GM18502 (cell line): ENCODE results near the gene CASP8.
"Not testable (repeated sequence)": the region's sequence is repeated elsewhere in the genome, so short reads cannot be mapped to it uniquely, and the experiment has no call there.

Experiments
- ATAC-seq: cut with Tn5 transposase; IDR thresholded peaks from one replicate; pipeline ENCODE4 v1.9.1; 2021; ENCODE audit warnings: mild to moderate bottlenecking; ENCODE audit not compliant: unreplicated experiment, poor library complexity

The CASP8 gene

DNA sequence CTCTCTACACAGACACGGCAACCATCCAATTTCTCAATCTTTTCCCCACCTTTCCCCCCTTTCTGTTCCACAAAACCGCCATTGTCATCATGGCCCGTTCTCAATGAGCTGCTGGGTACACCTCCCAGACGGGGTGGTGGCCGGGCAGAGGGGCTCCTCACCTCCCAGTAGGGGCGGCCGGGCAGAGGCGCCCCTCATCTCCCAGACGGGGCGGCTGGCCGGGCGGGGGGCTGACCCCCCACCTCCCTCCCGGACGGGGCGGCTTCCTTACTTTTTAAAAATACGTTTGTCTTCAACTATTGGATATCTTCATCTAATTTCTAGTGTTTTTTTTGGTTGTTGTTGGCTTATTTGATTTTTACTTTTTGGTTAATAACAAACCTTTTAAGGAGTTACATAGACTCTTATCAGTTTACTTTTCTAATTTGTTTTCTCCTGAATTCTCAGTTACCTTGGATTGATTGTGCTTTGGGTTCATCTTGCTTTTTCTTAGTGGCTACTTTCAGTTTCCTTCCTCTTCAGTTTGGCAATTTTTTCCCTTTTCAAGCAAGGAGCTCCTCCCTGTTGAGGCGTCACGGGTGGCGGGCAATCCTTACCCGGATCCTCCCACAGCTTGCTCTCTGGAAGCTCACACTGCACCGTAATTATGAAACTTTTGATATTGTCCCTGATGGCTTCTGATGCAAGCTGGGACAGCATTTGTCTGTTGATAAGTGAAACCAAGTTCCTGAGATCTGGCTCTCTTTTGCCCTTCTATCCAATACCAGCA, 21.0 kb upstream of the CASP8 start:
- not testable (repeated sequence) for ATAC-seq

DNA sequence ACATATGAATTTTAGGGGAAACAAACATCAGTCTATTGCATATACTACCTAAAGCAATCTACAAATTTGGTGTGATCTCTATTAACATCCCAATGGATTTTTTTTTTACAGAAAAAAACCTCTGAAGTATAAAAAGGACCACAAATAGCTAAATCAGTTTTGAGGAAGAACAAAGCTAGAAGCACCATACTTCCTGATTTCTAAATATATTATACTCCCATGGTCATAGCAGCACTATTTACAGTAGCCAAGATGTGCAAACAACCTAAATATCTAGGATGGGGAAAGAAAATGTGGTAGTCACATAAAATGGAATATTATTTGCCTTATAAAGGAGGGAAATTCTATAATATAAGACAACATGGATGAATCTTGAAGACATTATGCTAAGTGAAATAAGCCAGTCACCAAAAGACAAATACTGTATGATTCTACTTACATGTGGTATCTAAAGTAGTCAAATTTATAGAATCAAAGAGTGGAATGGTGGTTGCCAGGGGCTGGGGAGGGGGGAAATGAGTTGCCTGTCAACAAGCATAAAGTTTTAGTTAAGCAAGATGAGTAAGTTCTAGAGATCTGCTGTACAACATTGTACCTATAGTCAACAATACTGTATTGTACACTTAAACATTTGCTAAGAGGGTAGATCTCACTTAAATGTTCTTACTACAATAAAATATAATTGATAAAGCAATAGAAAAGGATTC, 17.6 kb upstream of the CASP8 start:
- no peak for ATAC-seq

DNA sequence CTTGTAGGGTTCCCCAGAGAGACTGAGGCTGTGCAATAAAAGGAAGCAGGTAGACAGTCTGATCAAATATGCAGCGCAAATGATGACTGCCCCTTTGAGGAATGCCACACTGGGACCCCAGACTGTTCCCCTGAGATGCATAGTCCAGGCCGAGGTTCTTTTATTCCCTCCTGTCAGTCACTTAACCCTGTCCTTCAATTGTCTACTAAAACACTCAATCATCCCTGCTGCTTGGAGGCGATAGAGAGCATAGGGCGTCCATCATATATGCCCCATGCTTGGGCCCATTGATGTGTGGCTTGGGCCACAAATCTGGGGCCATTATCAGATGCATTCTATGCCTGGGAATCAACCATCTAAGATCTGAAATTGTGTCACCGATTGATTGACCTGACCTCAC, 15.5 kb upstream of the CASP8 start:
- ATAC-seq: no peak

DNA sequence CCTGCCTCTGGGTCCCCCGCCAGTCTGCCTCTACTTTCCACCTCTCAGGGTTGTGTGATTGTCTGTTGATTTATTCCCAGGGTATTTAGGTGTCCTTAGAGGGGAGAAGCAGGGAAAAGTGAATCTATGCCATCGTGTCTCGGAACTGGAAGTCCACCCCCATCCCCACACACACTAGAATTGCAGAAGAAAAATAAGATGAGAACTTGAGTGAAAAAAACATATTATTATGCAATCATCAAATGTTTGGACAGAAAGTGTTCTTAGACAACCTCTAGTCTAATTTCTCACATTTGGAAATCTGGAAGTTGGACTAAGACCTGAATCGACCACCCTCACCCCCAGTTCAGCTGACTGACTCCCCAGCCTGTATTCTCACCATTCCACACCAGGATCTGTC, 14.1 kb upstream of the CASP8 start:
- ATAC-seq: no peak

DNA sequence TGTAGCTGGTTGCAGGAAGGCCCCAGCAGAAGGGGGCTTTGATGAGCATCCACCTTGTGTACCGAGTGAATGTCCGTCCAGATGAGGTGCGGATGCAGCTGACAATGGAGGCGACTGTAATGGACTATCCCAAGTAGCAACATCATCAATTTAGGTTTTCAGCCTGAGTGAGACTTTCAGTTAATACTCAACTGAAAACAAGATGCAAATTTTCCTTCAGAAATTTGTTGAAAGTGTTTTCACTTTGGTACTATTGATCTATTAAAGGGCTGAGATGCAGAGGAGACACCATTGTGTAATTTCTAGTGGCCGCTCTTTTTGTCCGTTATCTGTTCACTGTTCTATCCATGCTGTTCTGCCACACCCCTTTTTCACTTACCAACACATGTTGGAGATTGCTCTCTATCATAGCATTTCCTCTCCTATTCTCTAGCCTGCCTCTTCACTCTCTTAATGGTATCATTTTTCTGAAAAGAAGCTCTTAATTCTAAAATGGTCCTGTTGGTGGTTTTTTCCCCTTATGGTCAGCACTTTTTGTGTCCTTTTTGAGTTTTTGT, 12.0 kb upstream of the CASP8 start:
- ATAC-seq: no peak

DNA sequence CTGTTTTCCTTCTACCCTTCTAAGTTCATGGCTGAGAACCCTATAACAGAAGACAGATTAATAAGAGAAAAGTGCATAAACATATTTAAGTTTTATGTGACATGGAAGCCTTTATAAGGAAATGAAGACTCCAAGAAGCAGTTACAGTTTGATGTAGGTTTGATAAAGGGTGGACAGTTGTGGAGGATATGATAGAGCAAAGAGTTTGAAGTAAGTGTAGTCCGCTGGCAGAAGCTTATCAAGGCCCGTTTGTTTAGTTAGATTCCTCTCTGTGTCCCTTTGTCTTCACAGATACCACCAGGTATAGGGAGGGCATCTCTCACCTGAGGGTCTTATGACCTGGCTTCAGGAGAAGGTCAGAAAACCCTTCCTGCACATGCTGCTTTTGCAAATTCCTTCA, 10.4 kb upstream of the CASP8 start:
- no peak for ATAC-seq

DNA sequence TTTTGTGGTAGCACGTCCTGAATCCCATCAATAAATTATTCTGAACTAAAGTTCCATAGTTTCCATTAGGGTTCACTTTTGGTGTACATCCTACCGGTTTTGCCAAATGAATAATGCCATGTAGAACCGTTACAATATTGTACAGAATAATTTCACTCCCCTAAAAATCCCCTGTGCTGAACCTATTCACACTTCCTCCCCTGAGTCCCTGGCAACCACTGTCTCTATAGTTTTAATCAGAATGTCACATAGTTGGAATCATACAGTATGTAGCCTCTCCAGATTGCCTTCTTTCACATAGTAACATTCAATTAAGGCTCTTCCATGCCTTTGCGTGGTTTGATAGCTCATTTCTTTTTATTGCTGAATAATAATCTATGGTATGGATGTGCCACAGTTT, 9.6 kb upstream of the CASP8 start:
- ATAC-seq: no peak

DNA sequence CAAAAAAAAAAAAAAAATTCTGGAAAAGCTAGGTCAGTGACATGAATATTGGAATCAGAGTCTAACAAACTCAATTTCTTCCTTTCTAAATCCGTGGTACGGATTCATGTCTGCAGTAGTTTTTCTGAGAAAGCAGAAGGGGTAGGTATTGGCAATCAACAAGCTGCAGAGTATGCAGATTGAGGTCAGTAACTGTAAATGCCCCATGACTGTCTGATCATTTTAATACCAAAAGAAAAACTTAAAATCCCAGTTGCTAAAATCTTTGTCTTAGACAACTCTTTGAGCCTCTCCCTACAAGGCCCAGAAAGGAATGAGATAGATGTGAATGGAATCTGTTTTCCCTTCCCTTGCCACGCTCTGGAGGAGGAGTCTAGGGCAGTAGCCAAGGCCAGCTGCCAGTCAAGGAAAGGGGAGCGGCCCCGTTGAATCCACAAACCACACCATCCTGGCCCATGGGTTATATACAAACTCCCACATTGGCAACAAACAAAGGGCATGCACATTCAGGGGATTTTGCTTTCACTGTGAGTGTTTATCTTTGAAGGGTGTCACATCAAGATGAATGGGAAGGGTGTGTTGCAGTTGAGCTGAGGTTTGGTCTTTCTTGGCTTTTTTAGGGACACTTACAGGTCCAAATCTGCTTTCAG, 6.1 kb upstream of the CASP8 start:
- ATAC-seq: no peak

DNA sequence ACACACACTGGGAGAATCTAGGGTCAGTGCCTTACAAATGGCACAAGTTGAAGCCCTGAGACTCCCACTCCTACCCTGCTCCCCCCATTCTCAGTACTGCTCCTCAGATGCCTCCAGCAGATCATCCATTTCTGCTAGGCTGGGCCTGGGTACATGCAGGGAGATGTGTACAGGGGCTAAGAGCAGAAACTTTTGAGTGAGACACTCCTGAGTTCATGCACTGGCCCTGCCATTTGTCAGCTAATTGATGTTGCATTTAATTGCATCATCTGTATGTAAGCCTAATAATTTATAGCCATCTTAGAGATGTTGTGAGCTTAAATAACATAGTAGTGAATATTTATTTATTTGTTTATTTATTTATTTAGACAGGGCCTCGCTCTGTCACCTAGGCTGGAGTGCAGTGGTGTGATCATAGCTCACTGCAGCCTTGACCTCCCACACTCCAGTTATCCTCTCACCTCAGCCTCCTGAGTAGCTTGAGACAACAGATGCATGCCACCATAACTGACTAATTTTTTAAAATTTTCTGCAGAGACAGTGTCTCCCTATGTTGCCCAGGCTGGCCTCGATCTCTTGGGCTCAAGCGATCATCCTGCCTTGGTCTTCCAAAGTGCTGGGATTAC, 4.8 kb upstream of the CASP8 start:
- no peak for ATAC-seq

DNA sequence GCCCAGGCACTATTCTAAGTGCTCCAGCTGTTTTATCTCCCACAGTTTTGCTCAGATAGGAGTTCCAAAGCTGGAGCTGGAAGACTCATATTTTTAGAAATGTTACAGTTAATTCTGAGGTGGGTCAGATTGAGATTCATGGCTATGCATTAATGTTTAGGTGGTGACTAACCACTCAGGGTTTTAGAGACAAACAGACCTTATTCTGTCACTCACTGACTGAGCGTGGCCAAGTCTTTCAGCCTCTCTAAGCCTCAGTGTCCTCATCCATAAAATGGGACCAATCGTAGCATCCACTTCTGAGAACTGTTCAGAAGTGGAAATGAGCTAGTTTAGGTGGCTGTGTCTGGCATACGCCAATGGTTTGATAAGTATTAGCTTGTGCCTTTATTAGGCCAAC, 4.3 kb upstream of the CASP8 start:
- ATAC-seq: no peak

DNA sequence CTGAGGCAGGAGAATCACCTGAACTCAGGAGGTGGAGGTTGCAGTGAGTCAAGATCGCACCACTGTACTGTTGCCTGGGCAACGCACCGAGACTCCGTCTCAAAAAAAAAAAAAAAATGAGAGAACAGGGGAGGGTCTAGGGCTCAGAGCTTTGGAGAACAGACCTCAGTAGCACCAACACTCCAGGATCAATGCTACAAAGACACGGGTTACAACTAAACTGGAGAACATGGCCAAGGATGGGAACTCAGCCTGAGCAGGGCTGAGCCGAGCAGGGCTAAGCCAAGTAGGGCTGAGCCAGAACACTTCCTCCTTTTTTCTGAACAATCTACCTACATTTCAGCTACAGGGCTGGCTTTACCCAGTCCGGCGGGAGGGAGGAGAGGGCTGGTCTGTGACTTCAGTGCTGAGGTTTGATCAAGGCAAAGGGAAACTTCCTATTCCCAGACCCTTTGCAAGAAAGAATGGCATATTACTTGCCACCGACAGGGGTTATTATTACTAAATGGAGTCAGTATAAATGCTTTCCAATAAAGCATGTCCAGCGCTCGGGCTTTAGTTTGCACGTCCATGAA, 2.9 kb upstream of the CASP8 start:
- peak; percentile 53 for ATAC-seq

DNA sequence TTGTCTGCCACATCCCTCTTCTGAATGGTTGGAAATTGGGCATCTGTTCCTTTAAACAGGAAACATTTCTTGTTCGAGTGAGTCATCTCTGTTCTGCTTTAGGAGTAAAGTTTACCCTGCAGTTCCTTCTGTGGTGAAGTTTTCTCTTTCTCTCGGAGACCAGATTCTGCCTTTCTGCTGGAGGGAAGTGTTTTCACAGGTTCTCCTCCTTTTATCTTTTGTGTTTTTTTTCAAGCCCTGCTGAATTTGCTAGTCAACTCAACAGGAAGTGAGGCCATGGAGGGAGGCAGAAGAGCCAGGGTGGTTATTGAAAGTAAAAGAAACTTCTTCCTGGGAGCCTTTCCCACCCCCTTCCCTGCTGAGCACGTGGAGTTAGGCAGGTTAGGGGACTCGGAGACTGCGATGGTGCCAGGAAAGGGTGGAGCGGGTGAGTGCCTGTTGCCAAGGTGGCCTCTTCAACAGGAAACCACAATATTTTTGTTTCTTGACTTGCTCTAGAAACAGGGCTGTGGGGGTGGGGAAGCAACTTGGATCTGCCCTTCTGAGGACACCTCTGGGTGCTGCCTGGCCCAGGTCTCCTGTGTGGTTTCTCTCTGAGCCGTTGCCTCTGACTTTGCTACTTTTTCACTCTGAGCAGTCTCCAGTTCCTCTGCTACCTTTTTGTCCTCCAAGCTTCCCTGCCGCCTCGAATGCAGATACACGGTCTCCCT, 2.2 kb upstream of the CASP8 start:
- peak; percentile 73 for ATAC-seq

DNA sequence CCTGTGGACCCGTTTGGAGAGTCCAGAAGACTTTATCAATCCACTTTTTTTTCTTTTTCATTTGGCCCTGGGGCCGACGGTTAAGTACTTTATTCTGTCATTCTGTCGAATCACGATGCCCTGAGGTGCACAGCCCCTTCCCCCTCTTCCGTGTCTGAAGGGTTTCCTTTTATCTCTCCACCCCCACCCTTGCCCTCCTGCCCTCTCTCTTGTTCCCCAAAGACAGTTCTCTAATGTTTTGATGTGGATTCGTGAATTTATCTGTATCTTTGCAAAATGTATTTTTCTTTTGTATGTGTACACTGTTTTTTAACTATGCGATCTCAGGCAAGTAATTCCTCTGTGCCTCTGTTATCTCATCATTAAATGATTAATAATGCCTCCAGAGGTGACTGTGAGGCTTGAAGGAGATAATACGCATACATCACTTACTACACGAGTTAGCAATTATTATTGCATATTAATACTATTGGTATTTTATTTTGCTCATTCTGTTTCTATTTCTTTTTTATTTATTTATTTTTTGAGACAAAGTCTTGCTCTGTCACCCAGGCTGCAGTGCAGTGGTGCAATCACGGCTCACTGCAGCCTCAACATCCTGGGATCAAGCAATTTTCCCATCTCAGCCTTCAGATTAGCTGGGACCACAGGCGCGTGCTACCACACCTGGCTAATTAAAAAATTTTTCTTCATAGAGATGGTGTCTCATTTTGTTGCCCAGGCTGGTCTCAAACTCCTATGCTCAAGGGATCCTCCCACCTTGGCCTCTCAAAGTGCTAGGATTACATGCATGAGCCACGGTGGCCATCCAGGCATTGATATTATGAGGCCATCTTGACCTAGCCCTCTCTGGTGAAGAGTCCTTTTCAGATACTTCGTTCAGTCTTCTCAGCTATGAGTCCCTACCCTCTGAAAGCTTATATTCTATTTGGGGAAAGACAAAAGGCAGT, 1.4 kb upstream of the CASP8 start:
- peak; percentile 16 for ATAC-seq

DNA sequence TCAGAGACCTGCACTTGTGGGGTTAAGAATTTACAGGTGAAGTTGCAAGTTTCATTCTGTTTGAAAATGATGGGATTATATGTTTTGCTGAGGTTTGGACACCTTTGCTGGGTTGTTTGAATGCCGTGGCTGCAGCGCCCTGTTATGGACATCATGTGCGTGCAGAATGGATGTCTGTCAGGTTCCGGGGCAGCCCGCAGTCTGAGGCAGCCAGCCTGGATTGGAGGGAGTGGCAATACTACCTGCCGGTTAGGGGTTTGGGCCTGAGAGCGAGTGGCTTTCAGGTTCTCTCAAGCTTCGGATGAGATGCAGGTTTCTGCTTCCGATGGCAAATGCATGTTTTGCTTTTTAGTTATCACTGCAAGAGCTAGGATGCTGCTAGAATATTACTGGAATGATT, 1.1 kb downstream of the CASP8 start:
- no peak for ATAC-seq

DNA sequence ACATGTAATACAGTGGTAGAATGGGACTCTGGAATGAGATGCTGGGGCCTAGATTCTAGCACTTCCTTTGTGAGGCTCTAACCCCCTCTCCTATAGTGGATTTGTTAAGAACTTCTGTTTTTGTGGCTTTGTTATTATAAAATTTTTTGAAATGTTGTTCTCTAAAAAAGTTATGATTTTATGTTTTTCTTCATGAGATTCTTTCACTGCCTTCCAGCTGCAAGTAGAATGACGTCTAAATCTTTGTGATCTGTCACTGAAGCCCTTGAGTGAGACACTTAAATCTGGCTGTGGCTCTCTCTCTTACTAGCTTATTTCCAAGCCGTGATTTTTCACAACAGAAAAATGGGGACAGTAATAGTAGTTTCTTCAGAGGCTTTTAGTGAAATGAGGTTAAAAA, 1.6 kb downstream of the CASP8 start:
- ATAC-seq: no peak

DNA sequence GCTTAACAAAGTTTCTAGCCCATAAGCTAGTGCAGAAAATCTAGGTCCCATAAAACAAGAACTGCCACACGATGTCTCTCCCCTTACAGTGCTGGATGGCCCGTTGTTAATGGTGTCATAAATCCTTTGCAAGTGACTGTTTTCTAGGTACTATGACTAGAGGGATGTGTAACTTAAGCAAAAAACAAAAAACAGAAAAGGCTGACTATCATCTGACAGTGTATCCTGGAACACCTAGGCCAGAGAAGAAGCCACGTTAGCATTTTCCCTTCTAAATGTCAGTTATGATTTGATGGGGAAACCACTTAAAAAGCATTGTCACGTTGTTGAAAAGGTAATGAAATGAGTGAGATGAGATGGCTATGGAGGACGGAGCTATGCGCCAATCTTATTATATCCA, 2.4 kb downstream of the CASP8 start:
- ATAC-seq: no peak

DNA sequence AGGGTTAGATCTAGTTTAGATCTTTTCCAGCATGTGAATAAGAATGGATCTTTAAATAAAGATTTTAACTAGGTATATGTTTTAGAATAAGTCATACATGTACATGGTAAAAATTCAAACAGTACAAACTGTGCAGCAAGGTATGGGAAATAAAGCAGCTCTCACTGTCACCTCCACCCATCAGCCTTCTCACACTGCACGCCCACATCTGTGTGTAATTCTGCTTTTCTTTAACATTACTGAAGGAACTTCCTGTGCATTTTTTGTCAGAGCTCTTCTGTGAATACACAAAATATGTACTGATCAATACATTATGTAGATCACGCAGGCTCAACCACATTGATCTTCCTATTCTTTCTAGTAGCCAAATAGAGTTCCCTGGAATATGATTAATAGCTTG, 3.4 kb downstream of the CASP8 start:
- no peak for ATAC-seq

DNA sequence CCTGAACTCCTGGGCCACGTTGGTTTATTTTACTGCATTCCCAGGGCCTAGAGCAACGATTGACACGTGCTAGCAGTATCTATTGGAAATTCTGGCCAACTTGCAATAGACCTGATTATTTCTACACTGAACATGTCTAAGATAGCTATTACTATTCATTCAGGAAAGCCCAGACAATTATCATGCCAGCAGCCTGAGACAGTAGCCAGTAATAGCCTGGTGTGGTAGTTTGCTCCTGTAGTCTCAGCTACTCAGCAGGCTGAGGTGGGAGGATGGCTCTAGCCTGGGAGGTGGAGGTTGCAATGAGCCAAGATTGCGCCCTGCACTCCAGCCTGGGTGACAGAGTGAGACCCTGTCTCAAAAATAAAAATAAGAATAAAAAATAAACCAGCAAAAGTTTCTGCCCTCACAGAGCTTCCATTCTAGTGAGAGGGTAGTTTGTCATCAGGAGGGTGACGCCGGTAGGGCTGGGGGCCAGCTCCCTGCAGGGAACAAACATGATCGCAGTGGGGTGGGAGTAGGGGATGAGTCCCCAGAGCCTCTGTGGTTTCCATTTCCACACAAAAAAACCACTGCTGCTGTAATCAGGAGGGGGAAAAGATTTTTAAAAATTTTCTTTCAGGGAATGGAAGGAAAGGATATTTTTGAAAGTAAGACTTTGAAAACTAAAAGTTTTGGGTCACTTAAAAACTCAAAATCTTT, 4.3 kb downstream of the CASP8 start:
- no peak for ATAC-seq
